ENCODE data around the gene HOXC5. TPM values are rescaled to one million over a fixed set of nuclear protein-coding genes. Genes with fewer than 3 reads are reported as not detected.
A peak's percentile ranks its signal among the peaks of the same experiment; 100 is the strongest.

HOXC5 gene
- total RNA-seq, 2 experiments from 2014 or later: not detected

DNA sequence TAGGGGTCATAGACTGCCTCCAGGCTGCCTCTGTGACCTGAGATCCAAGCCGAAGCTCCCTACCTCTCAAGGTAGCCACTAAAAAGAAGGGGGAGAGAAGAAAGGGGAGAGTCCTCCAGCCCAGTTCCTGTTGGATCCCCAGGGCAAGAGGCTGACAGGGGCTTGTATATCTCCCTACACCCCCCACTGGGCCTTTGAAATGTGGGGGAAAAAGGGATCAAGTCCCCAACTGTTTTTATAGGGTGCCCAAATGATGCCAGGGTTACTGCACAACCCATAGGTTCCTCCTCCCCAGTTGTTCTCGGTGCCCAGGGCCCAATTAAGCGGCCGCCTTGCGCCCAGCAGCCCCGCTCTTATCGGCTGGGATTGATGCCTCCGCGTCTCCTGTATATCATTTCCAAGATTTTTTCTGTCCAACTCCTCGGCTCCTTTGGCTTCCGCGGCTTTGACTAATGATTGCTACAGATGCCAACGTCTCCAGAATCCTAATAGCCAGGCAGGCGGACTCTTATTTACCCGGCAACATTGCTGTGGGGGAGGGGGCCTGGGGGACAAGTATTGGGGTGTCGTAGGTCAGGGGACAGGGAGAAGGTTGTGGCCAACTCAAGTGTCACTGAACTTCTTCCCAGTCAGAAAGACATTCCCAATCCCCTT, 13.1 kb downstream of the HOXC5 start:
- H3K4me3 Mint-ChIP-seq: no peak overlapping the region
- ATAC-seq (ENCODE audit: poor library complexity) (no peak), DNase-seq (no peak)
- no peaks in the 10 kb centered on the region for H3K9me3 Mint-ChIP-seq
- peaks cover 24% of the 10 kb centered on the region for H3K4me1 Mint-ChIP-seq (ENCODE audit: low read depth)
- ChIA-PET POLR2A (interaction anchor here (1.1 to 1.6 kb wide), 2 partner anchors 8 to 39 kb away, joined by 3 to 4 read pairs; partner anchors contain the start of gene HOXC4), CTCF (interaction anchor here (1.4 kb wide), 1 partner anchor 162 kb away, joined by 3 read pairs; no protein-coding TSS in a partner anchor)
- H3K9me3 ChIP-seq (ENCODE audit: control insufficient read depth in 1 of 2, insufficient read depth in 1 of 2, low read length in 2 of 2): peaks cover 0 to 19% of the 10 kb centered on the region in 2 experiments
- H3K27ac Mint-ChIP-seq: no peak overlapping the region
- no peak overlapping the region for H3K27ac ChIP-seq (ENCODE audit: low read depth in 1 of 2, low read length in 2 of 2)
- H3K4me1 ChIP-seq (ENCODE audit: insufficient read depth, low read length): peaks cover 19% of the 10 kb centered on the region
- peaks cover 86 to 95% of the 10 kb centered on the region in 2 experiments for H3K27me3 ChIP-seq (ENCODE audit: control insufficient read depth in 1 of 2, insufficient read depth in 2 of 2, low read length in 2 of 2)
- H3K36me3 Mint-ChIP-seq (ENCODE audit: low read depth): no peaks in the 10 kb centered on the region
- no peak overlapping the region for H3K4me3 ChIP-seq (ENCODE audit: low read length)
- no peaks in the 10 kb centered on the region for H3K36me3 ChIP-seq (ENCODE audit: insufficient read depth, low read length)
- intact Hi-C loops (cut with DNase I, micrococcal nuclease): loop anchor here in 1 of 2 experiments (5.0 kb wide), 1 partner anchor 84 kb away; no protein-coding TSS in a partner anchor
- peaks cover 99% of the 10 kb centered on the region for H3K27me3 Mint-ChIP-seq
- TF ChIP-seq CTCF (IDR thresholded peaks at IDR 0.05): no peak

DNA sequence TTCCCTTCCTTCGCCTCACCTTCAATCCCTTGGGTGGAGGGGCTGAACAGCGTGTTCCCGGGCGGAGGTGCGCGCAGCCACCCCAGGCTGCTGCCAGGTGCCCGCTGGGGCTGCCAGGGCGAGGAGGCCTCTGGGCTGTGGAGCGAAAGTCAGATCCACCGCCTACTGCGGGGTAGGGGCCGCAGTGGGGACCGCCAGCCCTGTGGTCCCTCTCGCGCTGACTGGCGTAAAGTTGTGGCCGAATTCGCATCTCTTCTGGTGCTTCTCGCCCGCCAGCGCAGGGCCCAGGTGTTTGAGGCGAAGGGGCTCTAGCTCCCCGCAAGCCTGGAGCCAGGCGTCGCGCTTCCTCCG, 13.9 kb downstream of the HOXC5 start:
- Mint-ChIP-seq H3K9me3 (no peaks in the 10 kb centered on the region), H3K27ac (no peak overlapping the region), H3K4me1 (ENCODE audit: low read depth) (peaks cover 30% of the 10 kb centered on the region), H3K36me3 (ENCODE audit: low read depth) (no peaks in the 10 kb centered on the region), H3K4me3 (no peak overlapping the region), H3K27me3 (peaks cover 100% of the 10 kb centered on the region)
- no peak overlapping the region for H3K4me3 ChIP-seq (ENCODE audit: low read length)
- peaks cover 0 to 23% of the 10 kb centered on the region in 2 experiments for H3K9me3 ChIP-seq (ENCODE audit: control insufficient read depth in 1 of 2, insufficient read depth in 1 of 2, low read length in 2 of 2)
- DNase-seq (no peak), ATAC-seq (ENCODE audit: poor library complexity) (no peak)
- ChIA-PET CTCF (no interaction called here), POLR2A (no interaction called here)
- no peaks in the 10 kb centered on the region for H3K36me3 ChIP-seq (ENCODE audit: insufficient read depth, low read length)
- H3K4me1 ChIP-seq (ENCODE audit: insufficient read depth, low read length): peaks cover 26% of the 10 kb centered on the region
- TF ChIP-seq CTCF (IDR thresholded peaks at IDR 0.05): no peak
- intact Hi-C loops (cut with DNase I, micrococcal nuclease): loop anchor here in 1 of 2 experiments (5.0 kb wide), 1 partner anchor 84 kb away; no protein-coding TSS in a partner anchor
- peaks cover 88 to 96% of the 10 kb centered on the region in 2 experiments for H3K27me3 ChIP-seq (ENCODE audit: control insufficient read depth in 1 of 2, insufficient read depth in 2 of 2, low read length in 2 of 2)
- H3K27ac ChIP-seq (ENCODE audit: low read depth in 1 of 2, low read length in 2 of 2): no peak overlapping the region

- peaks cover 91 to 97% of the 10 kb centered on the region in 2 experiments for H3K27me3 ChIP-seq (ENCODE audit: control insufficient read depth in 1 of 2, insufficient read depth in 2 of 2, low read length in 2 of 2)
- H3K36me3 Mint-ChIP-seq (ENCODE audit: low read depth): no peaks in the 10 kb centered on the region
- peaks cover 36% of the 10 kb centered on the region for H3K4me1 Mint-ChIP-seq (ENCODE audit: low read depth)
- ChIA-PET CTCF (interaction anchor here (0.5 kb wide), 1 partner anchor 852 kb away, joined by 4 read pairs; no protein-coding TSS in a partner anchor), POLR2A (no interaction called here)
- no peak overlapping the region for H3K4me3 ChIP-seq (ENCODE audit: low read length)
- peak overlapping the region; percentile 59 for H3K4me3 Mint-ChIP-seq
- peaks cover 0 to 23% of the 10 kb centered on the region in 2 experiments for H3K9me3 ChIP-seq (ENCODE audit: control insufficient read depth in 1 of 2, insufficient read depth in 1 of 2, low read length in 2 of 2)
- no peak overlapping the region for H3K27ac Mint-ChIP-seq
- peaks cover 32% of the 10 kb centered on the region for H3K4me1 ChIP-seq (ENCODE audit: insufficient read depth, low read length)
- ATAC-seq (ENCODE audit: poor library complexity): no peak
- no peak for TF ChIP-seq CTCF (IDR thresholded peaks at IDR 0.05)
- no peak for DNase-seq
- H3K9me3 Mint-ChIP-seq: no peaks in the 10 kb centered on the region
- H3K27me3 Mint-ChIP-seq: peaks cover 100% of the 10 kb centered on the region
- no peaks in the 10 kb centered on the region for H3K36me3 ChIP-seq (ENCODE audit: insufficient read depth, low read length)
- intact Hi-C loops (cut with DNase I, micrococcal nuclease): loop anchor here in 1 of 2 experiments (5.0 kb wide), 1 partner anchor 85 kb away; no protein-coding TSS in a partner anchor
- no peak overlapping the region for H3K27ac ChIP-seq (ENCODE audit: low read depth in 1 of 2, low read length in 2 of 2)
Observed at GRCh38 chr12:54047160-54047963, 14.5 kb downstream of the HOXC5 start.
